ENCODE results near the gene SLC25A45. TPM values are rescaled to one million over a fixed set of nuclear protein-coding genes. Genes with fewer than 3 reads are reported as not detected.

The SLC25A45 gene
- total RNA-seq (1 to 10 TPM; 3.2 to 8.7 (median 4.6) TPM), polyA plus RNA-seq (1 to 10 TPM; 2.7 to 3.4 TPM)
- long read RNA-seq, donor 1, partial matches to known transcripts = 0 of 7 reads
- long read RNA-seq, donor 1, other reads (novel, unspliced or antisense) = 6 of 7 reads
- long read RNA-seq, donor 2 = 0 reads
- long read RNA-seq, donor 3, partial matches to known transcripts = 0 of 4 reads
- long read RNA-seq, donor 3, other reads (novel, unspliced or antisense) = 3 of 4 reads

DNA sequence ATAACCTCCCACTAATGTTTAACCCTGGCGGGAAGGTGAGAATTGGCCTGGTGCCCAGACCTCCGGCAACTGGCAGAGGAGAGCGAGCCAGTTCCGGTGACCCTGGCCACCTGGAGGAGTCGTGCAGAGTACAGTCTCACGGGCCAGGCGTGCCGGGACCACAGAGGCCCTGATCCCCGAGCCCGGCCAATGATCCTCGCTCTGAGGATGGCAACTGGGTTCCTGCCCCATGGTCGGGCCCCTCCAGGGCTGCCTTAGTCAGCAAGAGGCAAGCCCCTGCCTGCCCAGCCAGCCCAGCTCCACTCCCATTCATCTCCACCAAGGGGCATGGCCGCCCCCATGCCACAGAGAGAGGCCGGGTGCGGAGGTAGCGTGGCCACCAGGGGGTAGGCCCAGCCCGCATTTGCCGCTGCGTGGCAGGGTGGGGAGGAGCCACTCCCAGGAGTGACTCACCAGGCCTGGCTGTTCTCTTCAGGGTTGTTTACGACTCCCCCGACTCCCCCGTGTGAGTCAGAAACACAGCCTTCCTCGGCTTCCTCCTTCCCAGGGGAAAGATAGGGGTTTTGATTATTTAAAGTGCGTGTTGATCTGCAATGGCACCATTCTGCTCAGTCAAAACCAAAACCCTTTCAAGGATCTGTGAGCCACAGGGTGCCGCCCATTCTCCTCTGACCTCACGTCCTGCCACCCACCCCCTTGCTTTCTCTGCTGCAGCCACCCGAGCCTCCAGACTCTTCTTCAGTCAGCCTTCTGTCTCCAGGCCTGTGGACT lies at the start of gene SLC25A45:
Gene SLC25A45, minus strand, starts transcription at position 614 of the 771 bp plus-strand sequence. CDS start 695 bp downstream, outside the sequence.
- intact Hi-C loops (cut with DNase I) = loop anchor here in 3 of 4 donors (5.0 kb wide), 3 partner anchors 35 to 130 kb away; no protein-coding TSS in a partner anchor
- peak within 1 kb of the TSS; percentile 93 to 96 for H3K27ac ChIP-seq
- no peaks in the 10 kb centered on the region for H3K9me3 ChIP-seq
- peak; percentile 92 to 96 (median 94) for DNase-seq
- TF ChIP-seq POLR2A (IDR thresholded peaks at IDR 0.05) (peak; percentile 53), EP300 (IDR thresholded peaks at IDR 0.05) (peak; percentile 52)
- TF ChIP-seq, protein P1, sequence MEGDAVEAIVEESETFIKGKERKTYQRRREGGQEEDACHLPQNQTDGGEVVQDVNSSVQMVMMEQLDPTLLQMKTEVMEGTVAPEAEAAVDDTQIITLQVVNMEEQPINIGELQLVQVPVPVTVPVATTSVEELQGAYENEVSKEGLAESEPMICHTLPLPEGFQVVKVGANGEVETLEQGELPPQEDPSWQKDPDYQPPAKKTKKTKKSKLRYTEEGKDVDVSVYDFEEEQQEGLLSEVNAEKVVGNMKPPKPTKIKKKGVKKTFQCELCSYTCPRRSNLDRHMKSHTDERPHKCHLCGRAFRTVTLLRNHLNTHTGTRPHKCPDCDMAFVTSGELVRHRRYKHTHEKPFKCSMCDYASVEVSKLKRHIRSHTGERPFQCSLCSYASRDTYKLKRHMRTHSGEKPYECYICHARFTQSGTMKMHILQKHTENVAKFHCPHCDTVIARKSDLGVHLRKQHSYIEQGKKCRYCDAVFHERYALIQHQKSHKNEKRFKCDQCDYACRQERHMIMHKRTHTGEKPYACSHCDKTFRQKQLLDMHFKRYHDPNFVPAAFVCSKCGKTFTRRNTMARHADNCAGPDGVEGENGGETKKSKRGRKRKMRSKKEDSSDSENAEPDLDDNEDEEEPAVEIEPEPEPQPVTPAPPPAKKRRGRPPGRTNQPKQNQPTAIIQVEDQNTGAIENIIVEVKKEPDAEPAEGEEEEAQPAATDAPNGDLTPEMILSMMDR (IDR thresholded peaks at IDR 0.05) = peak; percentile 71 to 100 (median 99)
- H3K4me1 ChIP-seq (ENCODE audit: insufficient read depth) = peaks cover 16% of the 10 kb centered on the region
- no peaks in the 10 kb centered on the region for H3K36me3 ChIP-seq
- peak within 1 kb of the TSS; percentile 42 for H3K4me3 ChIP-seq
- WGBS, 3 donors = 1 to 2% (median 1%) methylated on average over 18 to 27 of the region's 27 CpGs
- H3K27me3 ChIP-seq = no peaks in the 10 kb centered on the region

GRCh38 chr11:65431451-65432099 lies 49.1 kb upstream of the SLC25A45 start:
- intact Hi-C loops (cut with DNase I) = no loop called here
- H3K36me3 ChIP-seq = no peaks in the 10 kb centered on the region
- TF ChIP-seq, protein P1 (IDR thresholded peaks at IDR 0.05) = no peak
- no peak for TF ChIP-seq POLR2A (IDR thresholded peaks at IDR 0.05)
- no peak for TF ChIP-seq EP300 (IDR thresholded peaks at IDR 0.05)
- H3K4me1 ChIP-seq (ENCODE audit: insufficient read depth) = peaks cover 6% of the 10 kb centered on the region
- DNase-seq = no peak
- no peaks in the 10 kb centered on the region for H3K27me3 ChIP-seq
- no peaks in the 10 kb centered on the region for H3K9me3 ChIP-seq
- H3K27ac ChIP-seq = no peak overlapping the region
- 52 to 67% (median 63%) methylated on average over 4 of the region's 4 CpGs for WGBS, 3 donors
- no peak overlapping the region for H3K4me3 ChIP-seq

DNA sequence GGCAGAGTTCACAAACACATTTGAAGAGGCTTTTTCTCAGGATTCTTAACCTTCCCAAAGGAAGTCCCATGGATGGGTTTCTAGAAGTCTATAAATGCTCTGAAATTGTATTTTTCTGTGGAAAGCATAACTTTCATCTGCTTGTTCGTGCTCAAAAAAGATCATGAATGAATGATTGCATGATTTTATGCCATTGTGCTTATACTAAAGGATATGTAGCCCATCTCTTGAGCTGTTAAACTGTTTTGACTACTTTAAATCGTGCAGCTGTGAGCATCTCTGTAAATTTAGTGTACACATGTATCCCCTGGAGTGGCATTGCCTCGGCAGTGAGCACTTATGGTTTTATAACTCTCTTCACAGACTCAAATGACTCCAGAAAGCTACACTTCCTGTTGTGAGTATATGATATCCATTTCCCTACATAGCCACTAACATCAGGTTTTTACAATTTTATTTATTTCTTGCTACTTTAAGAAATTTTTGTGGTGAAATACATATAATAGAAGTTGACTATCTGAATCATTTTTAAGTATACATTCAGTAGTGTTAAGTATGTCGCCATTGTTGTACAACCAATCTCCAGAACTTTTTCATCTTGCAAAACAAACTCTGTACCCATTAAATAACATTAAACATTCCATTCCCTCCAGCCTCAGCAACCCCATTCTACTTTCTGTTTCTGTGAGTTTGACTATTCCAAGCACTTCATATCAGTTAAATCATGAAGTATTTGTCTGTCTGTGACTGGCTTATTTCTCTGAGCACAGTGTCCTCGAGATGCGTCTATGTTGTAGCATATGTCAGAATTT lies 48.2 kb upstream of the SLC25A45 start:
- peak in 1 of 5 donors; percentile 14 for DNase-seq
- peak; percentile 15 for TF ChIP-seq POLR2A (IDR thresholded peaks at IDR 0.05)
- TF ChIP-seq, protein P1 (IDR thresholded peaks at IDR 0.05) = no peak
- Histone ChIP-seq H3K27ac (peak overlapping the region; percentile 29 to 50), H3K27me3 (no peaks in the 10 kb centered on the region), H3K4me3 (peak overlapping the region; percentile 12), H3K36me3 (no peaks in the 10 kb centered on the region), H3K4me1 (ENCODE audit: insufficient read depth) (peaks cover 6% of the 10 kb centered on the region), H3K9me3 (no peaks in the 10 kb centered on the region)
- intact Hi-C loops (cut with DNase I) = no loop called here
- WGBS, 3 donors = 47 to 48% (median 47%) methylated on average over 6 of the region's 6 CpGs
